Ascending aorta (tissue), 2 donors: ENCODE results near the gene SORCS3. TPM values are rescaled to one million over a fixed set of nuclear protein-coding genes. Genes with fewer than 3 reads are reported as not detected.

Source experiments
- DNase-seq, 2 donors: peaks; one replicate each; pipeline ENCODE4 v3.0.0-alpha.2; 2019; ENCODE audit warnings: low spot score in 2 of 2
- H3K27ac ChIP-seq, 2 donors: fragments of 200-600 bp; sonication (generic); one replicate each; pipeline ENCODE4 v1.5.1; 2016 to 2017; ENCODE audit warnings: mild to moderate bottlenecking in 1 of 2
- H3K27me3 ChIP-seq: fragments of 200-600 bp; sonication (generic); one replicate; pipeline ENCODE4 v1.5.1; 2017
- H3K36me3 ChIP-seq, 2 donors: fragments of 200-600 bp; sonication (generic); one replicate each; pipeline ENCODE4 v1.5.1; 2016
- H3K4me1 ChIP-seq, 2 donors: fragments of 200-600 bp; sonication (generic); one replicate each; pipeline ENCODE4 v1.5.1; 2016 to 2017; ENCODE audit warnings: mild to moderate bottlenecking in 1 of 2
- H3K4me3 ChIP-seq, 2 donors: fragments of 200-600 bp; sonication (generic); one replicate each; pipeline ENCODE4 v1.5.1; 2016 to 2017; ENCODE audit warnings: mild to moderate bottlenecking in 1 of 2
- H3K9me3 ChIP-seq, 2 donors: fragments of 200-600 bp; sonication (generic); one replicate each; pipeline ENCODE4 v1.5.1; 2016
- intact Hi-C: fragments of 100-400 bp; cut with DNase I; formaldehyde crosslinking; loops from one replicate; pipeline ENCODE4 v1.15.1; 2023
- total RNA-seq: library from RNA; depleted of rRNA; stranded (reverse); fragments of >200 nt; gene quantifications from one replicate; pipeline ENCODE4 v1.1.0, GENCODE V29; 2016
- TF ChIP-seq, protein P1 (sequence below), 3 experiments: fragments of 200-600 bp in 2 of 3; fragments of 450-650 bp in 1 of 3; sonication (generic) in 2 of 3; IDR thresholded peaks; one replicate each; pipeline ENCODE4 v1.5.1; 2016 to 2019; ENCODE audit warnings: antibody characterized with exemption in 3 of 3, mild to moderate bottlenecking in 1 of 3, moderate library complexity in 1 of 3

The SORCS3 gene
- total RNA-seq, 1 donor from 2014 or later = not detected

DNA sequence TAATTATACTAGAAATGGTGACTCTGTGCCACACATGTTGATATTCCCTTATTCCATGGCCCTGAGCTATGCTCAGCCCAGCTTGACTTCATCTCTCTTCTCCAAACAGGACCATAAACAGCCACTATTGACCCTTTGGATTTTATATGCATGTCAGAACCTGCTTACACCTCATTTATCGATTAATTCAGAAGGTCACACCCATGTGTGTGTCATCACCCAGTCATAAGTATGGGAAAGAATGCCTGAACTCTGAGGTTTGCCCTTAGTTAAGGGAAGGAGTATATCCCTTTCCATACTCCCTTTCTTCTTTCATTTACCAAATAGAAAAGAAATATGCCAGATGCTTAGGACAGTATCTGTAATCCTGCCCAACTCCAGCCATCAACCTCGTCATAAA, 602.3 kb downstream of the SORCS3 start:
- intact Hi-C loops = no loop called here
- TF ChIP-seq, protein P1, sequence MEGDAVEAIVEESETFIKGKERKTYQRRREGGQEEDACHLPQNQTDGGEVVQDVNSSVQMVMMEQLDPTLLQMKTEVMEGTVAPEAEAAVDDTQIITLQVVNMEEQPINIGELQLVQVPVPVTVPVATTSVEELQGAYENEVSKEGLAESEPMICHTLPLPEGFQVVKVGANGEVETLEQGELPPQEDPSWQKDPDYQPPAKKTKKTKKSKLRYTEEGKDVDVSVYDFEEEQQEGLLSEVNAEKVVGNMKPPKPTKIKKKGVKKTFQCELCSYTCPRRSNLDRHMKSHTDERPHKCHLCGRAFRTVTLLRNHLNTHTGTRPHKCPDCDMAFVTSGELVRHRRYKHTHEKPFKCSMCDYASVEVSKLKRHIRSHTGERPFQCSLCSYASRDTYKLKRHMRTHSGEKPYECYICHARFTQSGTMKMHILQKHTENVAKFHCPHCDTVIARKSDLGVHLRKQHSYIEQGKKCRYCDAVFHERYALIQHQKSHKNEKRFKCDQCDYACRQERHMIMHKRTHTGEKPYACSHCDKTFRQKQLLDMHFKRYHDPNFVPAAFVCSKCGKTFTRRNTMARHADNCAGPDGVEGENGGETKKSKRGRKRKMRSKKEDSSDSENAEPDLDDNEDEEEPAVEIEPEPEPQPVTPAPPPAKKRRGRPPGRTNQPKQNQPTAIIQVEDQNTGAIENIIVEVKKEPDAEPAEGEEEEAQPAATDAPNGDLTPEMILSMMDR (IDR thresholded peaks at IDR 0.05) = no peak
- no peak for DNase-seq
- Histone ChIP-seq H3K36me3 (no peaks in the 10 kb centered on the region), H3K27ac (no peak overlapping the region), H3K9me3 (no peaks in the 10 kb centered on the region), H3K4me3 (no peak overlapping the region), H3K27me3 (no peaks in the 10 kb centered on the region), H3K4me1 (no peaks in the 10 kb centered on the region)

GRCh38 chr10:105243825-105244224, 602.7 kb downstream of the SORCS3 start:
- TF ChIP-seq, protein P1 (IDR thresholded peaks at IDR 0.05) = no peak
- H3K36me3 ChIP-seq = no peaks in the 10 kb centered on the region
- H3K9me3 ChIP-seq = no peaks in the 10 kb centered on the region
- H3K4me1 ChIP-seq = no peaks in the 10 kb centered on the region
- no peak for DNase-seq
- H3K27me3 ChIP-seq = no peaks in the 10 kb centered on the region
- intact Hi-C loops = no loop called here
- H3K4me3 ChIP-seq = no peak overlapping the region
- H3K27ac ChIP-seq = no peak overlapping the region

- H3K27me3 ChIP-seq = no peaks in the 10 kb centered on the region
- H3K9me3 ChIP-seq = no peaks in the 10 kb centered on the region
- no peak overlapping the region for H3K27ac ChIP-seq
- intact Hi-C loops = no loop called here
- H3K4me1 ChIP-seq = no peaks in the 10 kb centered on the region
- H3K4me3 ChIP-seq = no peak overlapping the region
- H3K36me3 ChIP-seq = no peaks in the 10 kb centered on the region
- TF ChIP-seq, protein P1 (IDR thresholded peaks at IDR 0.05) = no peak
- no peak for DNase-seq
Observed at GRCh38 chr10:105247831-105248499, 606.9 kb downstream of the SORCS3 start.

DNA sequence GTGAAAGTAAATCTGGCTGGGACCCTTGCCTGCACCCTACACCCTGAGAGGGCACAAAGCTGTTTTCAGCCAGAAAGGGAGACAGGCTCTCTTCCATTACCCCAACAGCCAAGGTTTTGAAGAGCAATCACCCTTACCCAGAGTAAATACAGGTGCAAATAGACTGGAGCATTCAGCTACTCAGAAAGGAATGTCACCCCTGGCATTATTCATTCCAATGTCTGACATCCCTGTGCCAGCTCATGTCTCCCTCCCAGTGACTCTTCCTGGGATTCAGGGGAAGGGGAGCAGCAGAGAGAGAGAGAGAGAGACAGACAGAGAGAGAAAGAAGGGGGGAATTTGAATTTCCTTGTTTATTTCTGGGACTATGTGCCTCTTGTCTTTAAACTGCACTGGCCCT, 611.8 kb downstream of the SORCS3 start:
- intact Hi-C loops = no loop called here
- H3K36me3 ChIP-seq = no peaks in the 10 kb centered on the region
- no peaks in the 10 kb centered on the region for H3K4me1 ChIP-seq
- TF ChIP-seq, protein P1 (IDR thresholded peaks at IDR 0.05) = no peak
- no peak overlapping the region for H3K27ac ChIP-seq
- DNase-seq = no peak
- no peak overlapping the region for H3K4me3 ChIP-seq
- no peaks in the 10 kb centered on the region for H3K9me3 ChIP-seq
- H3K27me3 ChIP-seq = no peaks in the 10 kb centered on the region

GRCh38 chr10:105253515-105254212, 612.6 kb downstream of the SORCS3 start:
- DNase-seq = no peak
- TF ChIP-seq, protein P1 (IDR thresholded peaks at IDR 0.05) = no peak
- intact Hi-C loops = no loop called here
- Histone ChIP-seq H3K27me3 (no peaks in the 10 kb centered on the region), H3K4me3 (no peak overlapping the region), H3K36me3 (no peaks in the 10 kb centered on the region), H3K9me3 (no peaks in the 10 kb centered on the region), H3K4me1 (no peaks in the 10 kb centered on the region), H3K27ac (no peak overlapping the region)
